ENCODE measurements around the gene PTCD1.
"Not testable (repeated sequence)": the region's sequence is repeated elsewhere in the genome, so short reads cannot be mapped to it uniquely, and the experiment has no call there.

Gene PTCD1

GRCh38 chr7:99452541-99452940 is 13.9 kb upstream of the PTCD1 start:
- no peak for DNase-seq (ENCODE audit: low read depth in 2 of 2, low spot score in 1 of 2)

- DNase-seq (ENCODE audit: low read depth in 2 of 2, low spot score in 1 of 2): no peak
These were observed 13.3 kb upstream of the PTCD1 start for GRCh38 chr7:99451936-99452335.

- DNase-seq (ENCODE audit: low read depth in 2 of 2, low spot score in 1 of 2): no peak
These were observed 10.7 kb upstream of the PTCD1 start for GRCh38 chr7:99449326-99449725.

GRCh38 chr7:99448855-99449254 is 10.3 kb upstream of the PTCD1 start:
- DNase-seq (ENCODE audit: low read depth in 2 of 2, low spot score in 1 of 2): no peak

GRCh38 chr7:99447943-99448342 is 9.3 kb upstream of the PTCD1 start:
- DNase-seq (ENCODE audit: low read depth in 2 of 2, low spot score in 1 of 2): no peak

GRCh38 chr7:99446096-99446495 is 7.5 kb upstream of the PTCD1 start:
- DNase-seq (ENCODE audit: low read depth in 2 of 2, low spot score in 1 of 2): no peak

- no peak for DNase-seq (ENCODE audit: low read depth in 2 of 2, low spot score in 1 of 2)
These were observed 1.6 kb upstream of the PTCD1 start for GRCh38 chr7:99440195-99440594.

GRCh38 chr7:99437946-99438572 is 539 bp downstream of the PTCD1 start:
- DNase-seq (ENCODE audit: low read depth in 2 of 2, low spot score in 1 of 2): no peak

GRCh38 chr7:99433158-99433557 is 5.4 kb downstream of the PTCD1 start:
- DNase-seq (ENCODE audit: low read depth in 2 of 2, low spot score in 1 of 2): no peak

- not testable (repeated sequence) for DNase-seq (ENCODE audit: low read depth in 2 of 2, low spot score in 1 of 2)
These were observed 6.7 kb downstream of the PTCD1 start for GRCh38 chr7:99431756-99432540.

- DNase-seq (ENCODE audit: low read depth in 2 of 2, low spot score in 1 of 2): no peak
These were observed 8.8 kb downstream of the PTCD1 start for GRCh38 chr7:99429756-99430155.

- DNase-seq (ENCODE audit: low read depth in 2 of 2, low spot score in 1 of 2): no peak
These were observed 9.5 kb downstream of the PTCD1 start for GRCh38 chr7:99428972-99429566.

DNA sequence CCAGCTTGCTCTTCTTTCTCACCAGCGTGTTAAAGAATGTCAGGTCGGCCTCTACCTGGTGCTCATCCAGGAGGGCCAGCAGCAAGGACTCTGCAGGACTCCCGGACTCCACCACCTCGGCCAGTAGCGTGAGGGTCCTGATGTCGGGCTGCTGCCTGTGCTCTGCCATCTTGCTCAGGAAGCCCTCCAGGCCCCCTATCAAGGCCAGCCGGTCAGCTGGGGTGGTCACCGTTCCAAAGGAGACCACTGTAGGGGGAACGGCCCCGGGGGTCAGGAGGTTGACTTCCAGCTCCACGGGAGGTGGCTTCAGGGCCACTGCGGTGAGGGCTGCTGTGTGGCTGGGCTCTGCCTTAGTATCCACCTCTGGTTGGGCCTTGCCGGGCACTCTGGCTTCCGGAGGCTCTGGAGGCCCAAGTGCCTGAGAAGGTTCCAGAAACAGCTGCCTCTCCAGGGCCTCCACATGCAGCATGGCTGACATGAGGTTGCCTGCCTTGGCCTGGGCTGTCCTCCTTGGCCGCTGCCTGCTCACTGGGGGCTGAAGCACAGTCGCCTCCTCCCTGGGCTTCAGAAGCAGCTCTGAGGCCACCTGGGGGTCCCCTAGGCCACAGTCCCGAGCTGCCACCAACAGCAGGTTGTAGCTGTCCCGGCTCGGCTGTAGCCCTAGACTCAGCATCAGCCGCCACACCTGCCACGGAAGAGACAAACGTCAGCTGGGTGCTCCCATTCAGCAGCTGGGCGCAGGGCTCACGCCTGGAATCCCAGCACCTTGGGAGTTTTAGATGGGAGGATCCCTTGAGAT is 13.5 kb downstream of the PTCD1 start:
- DNase-seq (ENCODE audit: low read depth in 2 of 2, low spot score in 1 of 2): no peak

GRCh38 chr7:99422625-99423024 is 16.0 kb downstream of the PTCD1 start:
- DNase-seq (ENCODE audit: low read depth in 2 of 2, low spot score in 1 of 2): no peak

GRCh38 chr7:99422186-99422585 is 16.4 kb downstream of the PTCD1 start:
- DNase-seq (ENCODE audit: low read depth in 2 of 2, low spot score in 1 of 2): no peak

GRCh38 chr7:99420986-99421385 is 17.6 kb downstream of the PTCD1 start:
- no peak for DNase-seq (ENCODE audit: low read depth in 2 of 2, low spot score in 1 of 2)

GRCh38 chr7:99420213-99420612 is 18.4 kb downstream of the PTCD1 start:
- no peak for DNase-seq (ENCODE audit: low read depth in 2 of 2, low spot score in 1 of 2)

GRCh38 chr7:99419323-99420021 is 19.1 kb downstream of the PTCD1 start:
- no peak for DNase-seq (ENCODE audit: low read depth in 2 of 2, low spot score in 1 of 2)

DNA sequence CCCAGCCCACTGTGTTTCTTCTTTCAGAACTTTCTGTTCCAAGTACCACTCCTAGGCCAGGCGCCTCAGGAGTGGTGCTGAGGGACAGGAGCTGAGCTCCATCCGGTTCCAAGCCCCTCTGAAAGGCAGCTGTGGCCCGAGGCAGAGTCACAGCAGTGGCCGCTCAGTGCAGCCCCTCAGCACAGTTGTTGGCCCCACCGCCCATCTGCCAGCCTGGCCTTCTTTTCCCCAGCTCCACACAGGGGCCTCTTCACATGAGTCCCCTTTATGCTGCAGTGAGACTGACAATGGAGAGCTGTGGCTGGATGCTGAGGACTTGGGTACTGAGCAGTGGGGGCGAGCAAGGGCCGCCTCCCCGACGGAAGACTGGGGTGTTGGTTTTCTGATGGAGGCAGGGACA is 20.3 kb downstream of the PTCD1 start:
- no peak for DNase-seq (ENCODE audit: low read depth in 2 of 2, low spot score in 1 of 2)

DNA sequence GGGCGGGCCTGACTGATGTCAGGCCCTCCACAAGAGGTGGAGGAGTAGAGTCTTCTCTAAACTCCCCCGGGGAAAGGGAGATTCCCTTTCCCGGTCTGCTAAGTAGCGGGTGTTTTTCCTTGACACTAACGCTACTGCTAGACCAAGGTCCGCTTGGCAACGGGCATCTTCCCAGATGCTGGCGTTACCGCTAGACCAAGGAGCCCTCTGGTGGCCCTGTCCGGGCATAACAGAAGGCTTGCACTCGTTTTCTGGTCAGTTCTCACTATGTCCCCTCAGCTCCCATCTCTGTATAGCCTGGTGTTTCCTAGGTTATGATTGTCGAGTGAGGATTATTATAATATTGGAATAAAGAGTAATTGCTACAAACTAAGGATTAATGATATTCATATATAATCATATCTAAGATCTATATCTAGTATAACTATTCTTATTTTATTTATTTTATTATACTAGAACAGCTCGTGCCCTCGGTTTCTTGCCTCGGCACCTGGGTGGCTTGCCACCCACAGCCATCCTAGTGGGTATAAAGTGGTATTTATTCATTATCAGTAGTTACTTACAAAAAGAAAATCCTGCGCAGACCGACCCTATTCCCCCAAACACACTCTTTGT is 23.0 kb downstream of the PTCD1 start:
- DNase-seq (ENCODE audit: low read depth in 2 of 2, low spot score in 1 of 2): not testable (repeated sequence)

DNA sequence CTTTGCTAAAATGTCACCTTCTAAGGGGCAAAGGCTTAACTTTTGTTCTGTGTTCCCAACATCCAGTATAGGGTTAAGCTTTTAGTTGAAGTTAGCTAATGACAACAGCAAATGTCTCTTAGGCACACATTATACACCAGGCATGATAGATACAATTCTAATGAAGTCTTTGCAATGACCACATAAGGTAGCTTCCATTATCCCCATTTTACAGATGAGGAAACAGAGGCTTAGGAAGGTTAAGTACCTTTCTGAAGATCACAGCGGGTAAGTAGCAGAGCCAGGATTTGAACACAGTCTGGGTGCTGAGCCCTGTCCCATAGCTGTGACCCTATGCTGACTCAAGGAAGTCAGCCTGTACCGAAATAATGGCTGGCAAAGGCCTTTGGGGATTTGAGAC is 28.0 kb downstream of the PTCD1 start:
- no peak for DNase-seq (ENCODE audit: low read depth in 2 of 2, low spot score in 1 of 2)

All from stimulated activated CD8-positive, alpha-beta memory T cell treated with anti-CD3 and anti-CD28 coated beads, Interleukin-4, amount 100 ng/mL, for 1 hour (primary cell).